Mesenchymal stem cell (in vitro differentiated cells and primary cell): ENCODE data around the gene MPIG6B.

ENCODE experiments used
- DNase-seq: peaks from one replicate; pipeline ENCODE4 v3.0.0-alpha.2; 2013
- H2AFZ ChIP-seq: one replicate; pipeline ENCODE4 v1.6.1; 2013; ENCODE audit warnings: low read depth, mild to moderate bottlenecking, control low read depth, inconsistent platforms, low read length, moderate library complexity
- H2AK5ac ChIP-seq: 2 replicates; pipeline ENCODE4 v1.6.1; 2013; ENCODE audit warnings: low read length, moderate library complexity, mild to moderate bottlenecking, inconsistent platforms; ENCODE audit not compliant: severe bottlenecking
- H2BK120ac ChIP-seq: one replicate; pipeline ENCODE4 v1.6.1; 2013; ENCODE audit warnings: low read depth, mild to moderate bottlenecking, inconsistent platforms, low read length, moderate library complexity
- H2BK12ac ChIP-seq, 2 experiments: one replicate each; pipeline ENCODE4 v1.6.1; 2013; ENCODE audit warnings: inconsistent platforms in 2 of 2, low read length in 2 of 2, mild to moderate bottlenecking in 2 of 2, moderate library complexity in 2 of 2, control low read depth in 1 of 2
- H2BK15ac ChIP-seq: one replicate; pipeline ENCODE4 v1.6.1; 2013; ENCODE audit warnings: mild to moderate bottlenecking, low read depth, inconsistent platforms; ENCODE audit not compliant: poor library complexity, severe bottlenecking
- H2BK5ac ChIP-seq: 2 replicates; pipeline ENCODE4 v1.6.1; 2013; ENCODE audit warnings: low read depth, mild to moderate bottlenecking, low read length, control low read depth, inconsistent platforms; ENCODE audit not compliant: poor library complexity, severe bottlenecking
- H3K14ac ChIP-seq, 2 experiments: one replicate each; pipeline ENCODE4 v1.6.1; 2013; ENCODE audit warnings: inconsistent platforms in 2 of 2, low read length in 2 of 2, control low read depth in 1 of 2, mild to moderate bottlenecking in 1 of 2, moderate library complexity in 1 of 2
- H3K18ac ChIP-seq, 2 experiments: one replicate each; pipeline ENCODE4 v1.6.1; 2013; ENCODE audit warnings: inconsistent platforms in 2 of 2, low read length in 2 of 2, control low read depth in 1 of 2, low read depth in 1 of 2, mild to moderate bottlenecking in 1 of 2
- H3K23ac ChIP-seq, 2 experiments: one replicate each; pipeline ENCODE4 v1.6.1; 2013; ENCODE audit warnings: inconsistent platforms in 2 of 2, low read length in 2 of 2, mild to moderate bottlenecking in 2 of 2, moderate library complexity in 2 of 2, control low read depth in 1 of 2
- H3K27ac ChIP-seq: 2 replicates; pipeline ENCODE4 v1.5.1; 2013; ENCODE audit warnings: mild to moderate bottlenecking, moderate library complexity, low read length, control low read depth, inconsistent platforms; ENCODE audit not compliant: poor library complexity, severe bottlenecking
- H3K27me3 ChIP-seq, 2 experiments: 2 replicates each; pipeline versions ENCODE4 v1.6.1 to v1.7.0; 2013; ENCODE audit warnings: low read length in 2 of 2, mild to moderate bottlenecking in 2 of 2, moderate library complexity in 2 of 2, control low read depth in 1 of 2, inconsistent platforms in 1 of 2; ENCODE audit not compliant: control insufficient read depth in 1 of 2, insufficient read depth in 1 of 2
- H3K36me3 ChIP-seq, 2 experiments: 2 replicates each; pipeline versions ENCODE4 v1.6.1 to v1.7.0; 2013; ENCODE audit warnings: low read length in 2 of 2, control low read depth in 1 of 2, inconsistent platforms in 1 of 2, low read depth in 1 of 2, mild to moderate bottlenecking in 1 of 2; ENCODE audit not compliant: insufficient read depth in 2 of 2, control insufficient read depth in 1 of 2
- H3K4ac ChIP-seq, 2 experiments: one replicate each; pipeline ENCODE4 v1.6.1; 2013; ENCODE audit warnings: inconsistent platforms in 2 of 2, low read length in 2 of 2, mild to moderate bottlenecking in 2 of 2, moderate library complexity in 2 of 2, control low read depth in 1 of 2, low read depth in 1 of 2
- H3K4me1 ChIP-seq: 2 replicates; pipeline ENCODE4 v1.6.1; 2013; ENCODE audit warnings: low read depth, low read length, control low read depth; ENCODE audit not compliant: control insufficient read depth, insufficient read depth
- H3K4me2 ChIP-seq: 2 replicates; pipeline ENCODE4 v1.6.1; 2013; ENCODE audit warnings: low read length, mild to moderate bottlenecking, inconsistent platforms; ENCODE audit not compliant: poor library complexity, severe bottlenecking
- H3K4me3 ChIP-seq, 2 experiments: 2 replicates each; pipeline versions ENCODE4 v1.5.1 to v1.7.0; 2013; ENCODE audit warnings: low read length in 2 of 2, mild to moderate bottlenecking in 2 of 2, control low read depth in 1 of 2, low read depth in 1 of 2; ENCODE audit not compliant: insufficient read depth in 1 of 2
- H3K79me1 ChIP-seq: replicated peaks from 2 replicates; pipeline ENCODE4 v1.6.1; 2013; ENCODE audit warnings: mild to moderate bottlenecking, control low read depth, low read length, inconsistent platforms; ENCODE audit not compliant: poor library complexity, severe bottlenecking
- H3K9ac ChIP-seq: 2 replicates; pipeline ENCODE4 v1.7.0; 2013; ENCODE audit warnings: mild to moderate bottlenecking, low read length, moderate library complexity
- H3K9me3 ChIP-seq: 2 replicates; pipeline ENCODE4 v1.7.0; 2013; ENCODE audit warnings: mild to moderate bottlenecking, low read length; ENCODE audit not compliant: control insufficient read depth
- H4K8ac ChIP-seq: one replicate; pipeline ENCODE4 v1.6.1; 2013; ENCODE audit warnings: inconsistent platforms, mild to moderate bottlenecking, low read length, moderate library complexity
- H4K91ac ChIP-seq: one replicate; pipeline ENCODE4 v1.6.1; 2013; ENCODE audit warnings: mild to moderate bottlenecking, low read length, inconsistent platforms
- WGBS: methylation state at CpG from one replicate; pipeline ENCODE4 v1.1.7; 2013; ENCODE audit warnings: mixed read lengths; 5-methylcytosine and 5-hydroxymethylcytosine counted together

The MPIG6B gene

DNA sequence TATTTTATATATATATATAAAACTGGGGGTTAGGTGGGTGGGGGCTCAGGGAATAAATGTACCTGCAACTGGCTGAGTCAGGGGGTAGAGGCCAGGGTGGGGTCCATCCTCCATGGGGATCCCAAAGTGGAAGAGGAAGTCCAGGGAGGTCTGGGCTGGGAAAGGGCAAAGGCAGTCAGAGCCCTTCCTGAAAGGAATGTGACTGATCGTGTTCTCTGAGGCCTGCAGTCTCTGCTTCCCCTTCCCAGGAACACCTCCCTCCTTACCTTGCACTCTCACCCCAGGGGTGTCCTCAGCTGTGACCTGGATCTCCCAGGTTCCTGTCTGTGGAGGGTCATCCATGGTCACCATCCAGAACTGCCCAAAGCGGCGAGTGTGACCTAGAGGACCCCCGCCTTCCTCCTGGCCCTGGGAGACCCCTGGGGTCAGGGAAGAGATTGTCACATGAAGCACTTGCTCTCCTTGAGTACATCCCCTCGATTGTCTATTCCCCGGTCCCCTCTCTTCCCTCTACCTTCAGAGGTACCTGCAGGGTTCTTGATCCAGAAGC is 44.0 kb downstream of the MPIG6B start:
- Histone ChIP-seq H3K79me1 (no peaks in the 10 kb centered on the region), H3K18ac (no peak overlapping the region), H3K27ac (no peak overlapping the region), H3K9me3 (no peaks in the 10 kb centered on the region), H4K91ac (no peak overlapping the region), H4K8ac (no peak overlapping the region), H3K4ac (no peak overlapping the region), H3K4me3 (no peak overlapping the region), H3K9ac (no peak overlapping the region), H3K27me3 (peaks cover 0 to 6% of the 10 kb centered on the region in 2 experiments), H3K4me1 (peaks cover 12% of the 10 kb centered on the region), H2BK120ac (no peak overlapping the region), H2AK5ac (no peak overlapping the region), H3K4me2 (no peak overlapping the region), H3K36me3 (peaks cover 2 to 8% of the 10 kb centered on the region in 2 experiments), H2BK15ac (peak overlapping the region; percentile 60), H2BK12ac (no peak overlapping the region), H2AFZ (no peak overlapping the region), H2BK5ac (no peak overlapping the region), H3K23ac (no peak overlapping the region), H3K14ac (peak overlapping the region in 1 of 2 experiments; percentile 82)
- DNase-seq, result no peak
- 83% methylated on average over 6 of the region's 6 CpGs for WGBS

DNA sequence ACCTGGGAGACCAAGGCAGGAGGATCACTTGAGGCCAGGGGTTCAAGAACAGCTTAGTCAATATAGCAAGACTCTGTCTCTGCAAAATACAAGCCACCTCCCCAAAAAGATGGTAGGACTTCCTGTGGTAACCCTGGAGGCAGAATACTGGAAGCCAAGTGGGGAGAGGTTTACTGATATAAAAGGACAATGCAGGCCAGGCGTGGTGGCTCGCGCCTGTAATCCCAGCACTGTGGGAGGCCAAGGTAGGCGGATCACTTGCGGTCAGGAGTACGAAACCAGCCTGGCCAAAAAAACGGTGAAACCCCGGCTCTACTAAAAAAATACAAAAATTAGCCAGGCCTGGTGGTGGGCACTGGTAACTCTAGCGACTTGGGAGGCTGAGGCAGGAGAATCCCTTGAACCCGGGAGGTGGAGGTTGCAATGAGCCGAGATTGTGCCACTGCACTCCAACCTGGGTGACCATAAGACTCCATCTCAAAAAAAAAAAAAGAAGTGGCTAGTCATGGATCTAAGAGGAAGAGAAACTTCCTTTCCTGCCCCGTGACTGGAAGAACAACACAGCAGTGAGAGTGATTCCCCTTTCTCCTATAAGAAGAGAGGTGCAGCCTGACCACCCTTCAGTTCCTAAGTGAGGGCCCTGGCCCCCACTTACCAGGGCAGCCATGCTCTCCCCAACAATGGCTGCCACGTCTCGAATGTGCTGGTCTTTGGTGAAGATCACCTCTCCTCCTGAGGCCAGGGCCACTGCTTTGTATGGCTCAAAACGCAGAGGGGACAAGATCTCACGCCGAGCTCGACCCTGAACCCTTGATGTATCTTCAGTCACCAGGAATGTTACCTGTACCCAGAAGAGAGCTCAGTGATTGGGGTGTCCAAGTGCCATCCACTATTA is 45.4 kb downstream of the MPIG6B start:
- no peaks in the 10 kb centered on the region for H3K79me1 ChIP-seq
- no peak overlapping the region for H2BK120ac ChIP-seq
- no peak overlapping the region for H3K27ac ChIP-seq
- H3K4me3 ChIP-seq, result no peak overlapping the region
- H3K36me3 ChIP-seq, result peaks cover 0 to 3% of the 10 kb centered on the region in 2 experiments
- H3K4ac ChIP-seq, result peak overlapping the region in 1 of 2 experiments; percentile 54
- no peak overlapping the region for H2BK15ac ChIP-seq
- no peak overlapping the region for H2AFZ ChIP-seq
- no peak overlapping the region for H2BK12ac ChIP-seq
- no peak overlapping the region for H3K14ac ChIP-seq
- H3K9ac ChIP-seq, result no peak overlapping the region
- DNase-seq, result no peak
- H3K4me1 ChIP-seq, result peaks cover 7% of the 10 kb centered on the region
- no peak overlapping the region for H4K91ac ChIP-seq
- H3K9me3 ChIP-seq, result no peaks in the 10 kb centered on the region
- no peak overlapping the region for H3K4me2 ChIP-seq
- no peak overlapping the region for H2AK5ac ChIP-seq
- peaks cover 0 to 6% of the 10 kb centered on the region in 2 experiments for H3K27me3 ChIP-seq
- no peak overlapping the region for H3K18ac ChIP-seq
- H3K23ac ChIP-seq, result no peak overlapping the region
- no peak overlapping the region for H4K8ac ChIP-seq
- 93% methylated on average over 17 of the region's 18 CpGs for WGBS
- H2BK5ac ChIP-seq, result no peak overlapping the region

DNA sequence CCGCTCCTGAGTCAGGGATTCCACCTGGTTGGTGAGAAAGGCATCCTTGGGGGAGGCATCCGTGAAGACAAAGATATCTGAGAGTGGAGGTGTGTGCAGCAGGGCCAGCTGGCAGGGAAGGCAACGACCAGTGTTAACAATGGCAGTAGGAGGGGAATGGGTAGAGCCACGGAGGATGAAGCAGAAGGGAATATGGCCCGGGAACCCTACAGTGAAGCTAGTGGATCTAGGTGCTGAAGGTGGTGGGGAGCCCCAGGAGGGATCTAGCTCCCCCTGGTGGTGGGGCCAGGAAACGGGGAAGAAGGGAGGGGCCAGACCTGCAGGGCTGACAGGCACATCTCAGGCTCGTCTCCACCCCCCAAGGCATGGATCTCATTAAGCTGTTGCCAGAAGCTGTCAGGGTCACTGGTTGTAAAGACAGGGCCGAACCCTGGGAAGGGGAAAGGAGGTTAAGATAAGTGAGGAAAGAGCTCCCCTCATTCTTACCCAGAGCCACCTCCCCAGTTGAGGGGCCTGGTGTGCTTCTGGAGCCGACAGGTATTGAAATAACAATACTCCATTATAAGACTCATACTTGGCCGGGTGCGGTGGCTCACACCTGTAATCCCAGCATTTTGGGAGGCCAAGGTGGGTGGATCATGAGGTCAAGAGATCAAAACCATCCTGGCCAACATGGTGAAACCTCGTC is 46.7 kb downstream of the MPIG6B start:
- no peak overlapping the region for H3K9ac ChIP-seq
- H2AFZ ChIP-seq, result no peak overlapping the region

GRCh38 chr6:31770860-31771259 is 47.7 kb downstream of the MPIG6B start:
- 83% methylated on average over 1 of the region's 2 CpGs for WGBS
- Histone ChIP-seq H2BK120ac (no peak overlapping the region), H3K27ac (no peak overlapping the region)

More for the DNA sequence above, 46.7 kb downstream of the MPIG6B start:
- Histone ChIP-seq H3K23ac (no peak overlapping the region), H2BK15ac (no peak overlapping the region), H2AK5ac (no peak overlapping the region), H2BK5ac (no peak overlapping the region), H3K4me2 (no peak overlapping the region), H3K27me3 (peaks cover 0 to 6% of the 10 kb centered on the region in 2 experiments), H3K18ac (peak overlapping the region in 1 of 2 experiments; percentile 5), H3K79me1 (no peaks in the 10 kb centered on the region), H4K91ac (peak overlapping the region; percentile 52), H3K14ac (no peak overlapping the region), H2BK12ac (no peak overlapping the region), H3K4me3 (no peak overlapping the region), H3K4me1 (peaks cover 7% of the 10 kb centered on the region), H2BK120ac (no peak overlapping the region), H4K8ac (peak overlapping the region; percentile 80), H3K27ac (no peak overlapping the region), H3K9me3 (no peaks in the 10 kb centered on the region), H3K4ac (no peak overlapping the region), H3K36me3 (peaks cover 0 to 3% of the 10 kb centered on the region in 2 experiments)
- WGBS, result 76% methylated on average over 9 of the region's 12 CpGs
- peak; percentile 68 for DNase-seq

More at GRCh38 chr6:31770860-31771259, 47.7 kb downstream of the MPIG6B start:
- Histone ChIP-seq H3K9me3 (no peaks in the 10 kb centered on the region), H3K79me1 (no peaks in the 10 kb centered on the region), H4K91ac (no peak overlapping the region), H3K36me3 (no peaks in the 10 kb centered on the region), H3K4me3 (no peak overlapping the region), H3K4me2 (no peak overlapping the region), H2BK12ac (no peak overlapping the region), H4K8ac (no peak overlapping the region), H3K23ac (no peak overlapping the region), H3K14ac (no peak overlapping the region), H2AFZ (no peak overlapping the region), H2BK5ac (no peak overlapping the region), H3K27me3 (peaks cover 0 to 6% of the 10 kb centered on the region in 2 experiments), H2BK15ac (no peak overlapping the region), H2AK5ac (no peak overlapping the region), H3K4me1 (peaks cover 7% of the 10 kb centered on the region), H3K9ac (no peak overlapping the region), H3K18ac (no peak overlapping the region), H3K4ac (no peak overlapping the region)
- no peak for DNase-seq
